IMR-90 (cell line): ENCODE data around the gene XAGE1A.
"Not testable (repeated sequence)": the region's sequence is repeated elsewhere in the genome, so short reads cannot be mapped to it uniquely, and the experiment has no call there.

Source experiments
- CEBPB ChIP-seq: IDR thresholded peaks from 2 replicates; pipeline ENCODE4 v1.6.1; 2012; ENCODE audit warnings: low read depth, low read length, improper control_type of control experiment
- CHD1 ChIP-seq: IDR thresholded peaks from 2 replicates; pipeline ENCODE4 v1.6.1; 2012; ENCODE audit warnings: low read depth, low read length, improper control_type of control experiment
- CTCF ChIP-seq: conservative IDR thresholded peaks from 2 replicates; pipeline ENCODE4 v1.5.1; 2012; ENCODE audit warnings: mild to moderate bottlenecking, low read depth, low read length, improper control_type of control experiment
- MAFK ChIP-seq: IDR thresholded peaks from 2 replicates; pipeline ENCODE4 v1.6.1; 2012; ENCODE audit warnings: low read depth, low read length, improper control_type of control experiment
- MAZ ChIP-seq: IDR thresholded peaks from 2 replicates; pipeline ENCODE4 v1.6.1; 2012; ENCODE audit warnings: low read depth, mild to moderate bottlenecking, low read length, improper control_type of control experiment, moderate library complexity, borderline replicate concordance
- MXI1 ChIP-seq: IDR thresholded peaks from 2 replicates; pipeline ENCODE4 v1.6.1; 2012; ENCODE audit warnings: low read depth, mild to moderate bottlenecking, low read length, moderate library complexity, borderline replicate concordance
- NFE2L2 ChIP-seq: fragments of 150-350 bp; IDR thresholded peaks from 2 replicates; pipeline ENCODE4 v1.6.1; 2016; ENCODE audit warnings: low read depth, mild to moderate bottlenecking, low read length
- POLR2A ChIP-seq: IDR thresholded peaks from 2 replicates; pipeline ENCODE4 v1.6.1; 2012; ENCODE audit warnings: mild to moderate bottlenecking, low read depth, low read length
- RAD21 ChIP-seq: IDR thresholded peaks from 2 replicates; pipeline ENCODE4 v1.6.1; 2012; ENCODE audit warnings: low read length, improper control_type of control experiment
- RFX5 ChIP-seq: IDR thresholded peaks from 2 replicates; pipeline ENCODE4 v1.8.0; 2012; ENCODE audit warnings: low read depth, mild to moderate bottlenecking, low read length, moderate library complexity
- TF ChIP-seq, protein P1 (sequence below): fragments of 150-350 bp; IDR thresholded peaks from 2 replicates; pipeline ENCODE4 v1.6.1; 2017; ENCODE audit warnings: mild to moderate bottlenecking, antibody characterized with exemption, low read length, low read depth
- TF ChIP-seq, protein P2 (sequence below): fragments of 150-350 bp; IDR thresholded peaks from 2 replicates; pipeline ENCODE4 v1.6.1; 2016; ENCODE audit warnings: low read depth, mild to moderate bottlenecking, low read length, moderate library complexity, borderline replicate concordance

GRCh38 chrX:52516110-52516986 lies 20.7 kb downstream of the XAGE1A start:
- not testable (repeated sequence) for TF ChIP-seq CTCF, POLR2A, RAD21, MAZ, RFX5, CHD1, NFE2L2, MAFK, MXI1, CEBPB
- TF ChIP-seq, protein P1, sequence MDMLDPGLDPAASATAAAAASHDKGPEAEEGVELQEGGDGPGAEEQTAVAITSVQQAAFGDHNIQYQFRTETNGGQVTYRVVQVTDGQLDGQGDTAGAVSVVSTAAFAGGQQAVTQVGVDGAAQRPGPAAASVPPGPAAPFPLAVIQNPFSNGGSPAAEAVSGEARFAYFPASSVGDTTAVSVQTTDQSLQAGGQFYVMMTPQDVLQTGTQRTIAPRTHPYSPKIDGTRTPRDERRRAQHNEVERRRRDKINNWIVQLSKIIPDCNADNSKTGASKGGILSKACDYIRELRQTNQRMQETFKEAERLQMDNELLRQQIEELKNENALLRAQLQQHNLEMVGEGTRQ: not testable (repeated sequence)
- TF ChIP-seq, protein P2, sequence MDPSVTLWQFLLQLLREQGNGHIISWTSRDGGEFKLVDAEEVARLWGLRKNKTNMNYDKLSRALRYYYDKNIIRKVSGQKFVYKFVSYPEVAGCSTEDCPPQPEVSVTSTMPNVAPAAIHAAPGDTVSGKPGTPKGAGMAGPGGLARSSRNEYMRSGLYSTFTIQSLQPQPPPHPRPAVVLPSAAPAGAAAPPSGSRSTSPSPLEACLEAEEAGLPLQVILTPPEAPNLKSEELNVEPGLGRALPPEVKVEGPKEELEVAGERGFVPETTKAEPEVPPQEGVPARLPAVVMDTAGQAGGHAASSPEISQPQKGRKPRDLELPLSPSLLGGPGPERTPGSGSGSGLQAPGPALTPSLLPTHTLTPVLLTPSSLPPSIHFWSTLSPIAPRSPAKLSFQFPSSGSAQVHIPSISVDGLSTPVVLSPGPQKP: not testable (repeated sequence)
